Activated CD8-positive, alpha-beta memory T cell treated with anti-CD3 and anti-CD28 coated beads for 36 hours (primary cell): ENCODE results near the gene SV2B. TPM values are rescaled to one million over a fixed set of nuclear protein-coding genes. Genes with fewer than 3 reads are reported as not detected.
"Not testable (repeated sequence)": the region's sequence is repeated elsewhere in the genome, so short reads cannot be mapped to it uniquely, and the experiment has no call there.

Experiments used
- CTCF ChIA-PET: fragments of 350-600 bp; sonication (Branson Sonifier 250); formaldehyde crosslinking; loops from one replicate; lab custom pipeline; 2021; ENCODE audit warnings: antibody characterized with exemption; lab: Charles Lee
- POLR2A ChIA-PET: fragments of 350-600 bp; sonication (Branson Sonifier 250); formaldehyde crosslinking; loops from one replicate; lab custom pipeline; 2021; ENCODE audit warnings: antibody characterized with exemption; lab: Charles Lee
- total RNA-seq, 2 experiments: library from RNA; stranded (reverse); gene quantifications; one replicate each; pipeline ENCODE4 v1.2.3, GENCODE V29; 2021

SV2B gene
- total RNA-seq, 2 experiments from 2014 or later, result 0.04 TPM

- ChIA-PET CTCF (no interaction called here), POLR2A (no interaction called here)
Observed at GRCh38 chr15:91329914-91330313, 229.9 kb downstream of the SV2B start.

GRCh38 chr15:91331581-91331980 is 231.5 kb downstream of the SV2B start:
- POLR2A ChIA-PET, result no interaction called here
- CTCF ChIA-PET, result interaction anchor here (0.5 kb wide), 1 partner anchor 546 kb away, joined by 5 read pairs; no protein-coding TSS in a partner anchor

DNA sequence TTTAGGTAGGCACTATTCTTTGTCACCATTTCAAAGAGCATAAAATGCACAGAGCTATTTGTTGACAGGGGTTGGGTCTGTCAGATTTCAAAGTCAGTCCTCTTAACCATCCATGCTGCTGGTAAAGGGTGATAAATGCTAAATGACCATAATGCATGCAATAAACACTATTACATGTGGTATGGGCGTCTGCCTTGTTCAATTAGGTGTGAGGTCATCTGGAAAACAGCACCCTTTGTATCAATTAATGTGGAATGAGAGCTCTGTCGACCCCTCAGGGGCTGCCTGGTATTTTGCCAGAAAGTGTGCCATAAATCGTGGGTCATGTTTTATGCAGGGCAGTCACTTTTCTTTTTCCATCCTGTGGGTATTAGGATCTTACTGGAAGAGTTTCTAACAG is 235.6 kb downstream of the SV2B start:
- POLR2A ChIA-PET, result no interaction called here
- CTCF ChIA-PET, result no interaction called here

DNA sequence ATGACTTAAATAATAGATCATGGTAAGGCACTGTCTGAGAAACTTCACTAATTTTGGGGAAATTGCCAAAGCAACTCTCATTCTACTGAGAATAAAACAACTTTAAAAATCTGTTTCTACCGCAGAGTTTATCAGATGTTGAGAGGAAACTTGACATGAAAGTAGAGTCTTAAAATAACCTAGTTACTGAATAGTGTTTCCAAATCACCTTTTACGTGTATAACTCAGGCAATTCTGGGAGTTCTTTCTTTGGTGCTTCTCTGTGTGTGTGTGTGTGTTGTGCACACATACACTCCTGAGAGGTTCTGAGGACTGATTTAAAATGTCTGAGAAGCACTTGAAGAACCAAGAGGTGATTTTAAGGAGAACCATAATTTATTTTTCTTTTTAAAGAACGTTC is 236.6 kb downstream of the SV2B start:
- POLR2A ChIA-PET, result no interaction called here

GRCh38 chr15:91338766-91339165 is 238.7 kb downstream of the SV2B start:
- CTCF ChIA-PET, result no interaction called here
- POLR2A ChIA-PET, result interaction anchor here (0.6 kb wide), 1 partner anchor 851 kb away, joined by 6 read pairs; no protein-coding TSS in a partner anchor

More for the DNA sequence above, 236.6 kb downstream of the SV2B start:
- CTCF ChIA-PET, result no interaction called here

- CTCF ChIA-PET, result interaction anchor here (0.6 to 1.1 kb wide), 2 partner anchors 9 to 40 kb away, joined by 3 read pairs; no protein-coding TSS in a partner anchor
- POLR2A ChIA-PET, result no interaction called here
Observed at GRCh38 chr15:91342097-91342496, 242.0 kb downstream of the SV2B start.

GRCh38 chr15:91344912-91345311 is 244.9 kb downstream of the SV2B start:
- POLR2A ChIA-PET, CTCF ChIA-PET: not testable (repeated sequence)

GRCh38 chr15:91345736-91346135 is 245.7 kb downstream of the SV2B start:
- ChIA-PET POLR2A (no interaction called here), CTCF (no interaction called here)

DNA sequence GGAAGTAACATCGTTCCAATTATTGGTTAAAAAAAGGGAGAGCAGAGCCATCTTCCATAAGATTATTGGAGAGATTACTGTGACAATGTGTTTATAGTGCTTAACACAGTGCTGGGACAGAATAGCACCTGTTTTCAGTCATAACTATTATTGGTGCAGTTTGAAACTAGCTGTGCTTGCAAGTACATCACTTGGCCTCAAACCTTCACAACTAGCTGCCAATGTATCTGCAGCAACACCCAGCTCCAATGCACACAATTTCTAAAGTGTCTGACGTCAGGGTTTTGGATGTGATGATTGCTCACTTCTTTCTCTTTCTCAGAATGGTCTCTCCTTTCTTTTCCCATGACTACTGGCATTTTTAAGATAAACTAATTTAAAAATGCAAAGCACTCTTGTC is 246.2 kb downstream of the SV2B start:
- POLR2A ChIA-PET, result no interaction called here
- CTCF ChIA-PET, result no interaction called here

DNA sequence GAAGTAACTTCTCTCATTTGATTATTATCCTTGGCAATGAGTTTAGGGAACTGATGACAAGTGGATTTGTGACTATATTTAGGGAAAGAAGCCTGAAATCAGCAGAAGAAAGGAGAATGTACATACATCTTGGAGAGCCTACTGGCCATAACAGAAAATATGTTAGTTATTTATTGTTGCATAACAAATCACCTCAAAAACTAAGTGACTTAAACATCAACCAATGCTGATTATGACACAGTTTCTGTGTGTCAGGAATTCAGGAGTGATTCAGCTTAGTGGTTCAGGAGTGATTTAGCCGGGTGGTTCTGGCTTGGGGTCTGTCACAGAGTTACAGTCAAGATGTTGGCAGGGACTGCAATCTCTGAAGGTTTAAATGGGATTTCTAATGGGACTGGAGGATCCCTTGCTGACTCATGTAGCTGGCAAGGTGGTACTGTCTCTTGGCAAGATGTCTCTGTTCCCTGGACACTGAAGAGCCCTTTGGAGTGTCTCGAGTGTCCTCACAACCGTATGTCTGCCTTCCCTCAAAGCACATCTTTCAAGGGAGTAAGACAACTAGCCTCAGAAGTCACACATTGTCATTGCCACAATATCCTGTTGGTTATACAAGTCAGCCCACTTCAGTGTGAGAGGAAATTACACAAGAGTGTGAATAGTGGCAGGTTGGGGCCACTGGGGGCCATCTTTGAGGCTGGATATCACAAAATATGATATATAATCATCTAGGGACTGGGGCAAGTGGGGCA is 248.9 kb downstream of the SV2B start:
- CTCF ChIA-PET, result interaction anchor here (0.6 kb wide), 1 partner anchor 1100 kb away, joined by 3 read pairs; no protein-coding TSS in a partner anchor

More for the DNA sequence above, 248.9 kb downstream of the SV2B start:
- POLR2A ChIA-PET, result no interaction called here

Other genes with a start within 250 kb of the SV2B start
- gene FURIN, start 231.7 kb upstream of the SV2B start, total RNA-seq, result 100 to 1,000 TPM; 141 TPM
- 1 to 10 TPM; 3.4 to 3.5 TPM for gene FES, start 215.8 kb upstream of the SV2B start, total RNA-seq
- 10 to 100 TPM; 91.2 to 98.1 TPM for gene MAN2A2, start 197.0 kb upstream of the SV2B start, total RNA-seq
- gene HDDC3, start 167.7 kb upstream of the SV2B start, total RNA-seq, result 10 to 100 TPM; 40.0 to 41.3 TPM
- gene UNC45A, start 165.0 kb upstream of the SV2B start, total RNA-seq, result 10 to 100 TPM; 75.5 to 77.1 TPM
- 10 to 100 TPM; 24.3 to 28.1 TPM for gene RCCD1, start 145.4 kb upstream of the SV2B start, total RNA-seq
- gene PRC1, start 105.7 kb upstream of the SV2B start, total RNA-seq, result 10 to 100 TPM; 90.4 to 93.0 TPM
- 10 to 100 TPM; 17.5 to 21.1 TPM for gene VPS33B, start 77.7 kb upstream of the SV2B start, total RNA-seq